SU-DHL-6 (cell line): Measurements from ENCODE around the gene PRR18.

Experiments used
- CTCF ChIP-seq: fragments of 200-600 bp; sonication (generic); IDR thresholded peaks from one replicate; pipeline ENCODE4 v1.5.1; 2017; ENCODE audit warnings: antibody characterized with exemption, mild to moderate bottlenecking, low read length, moderate library complexity; ENCODE audit not compliant: insufficient read depth, poor library complexity, severe bottlenecking
- EZH2phosphoT487 ChIP-seq: fragments of 200-600 bp; sonication (generic), shearing (Covaris generic); conservative IDR thresholded peaks from 2 replicates; pipeline ENCODE4 v1.6.1; 2018; ENCODE audit warnings: mild to moderate bottlenecking, antibody characterized with exemption, low read length, moderate library complexity, mixed read lengths

- no peak for TF ChIP-seq CTCF
- no peak for TF ChIP-seq EZH2phosphoT487
Observed at GRCh38 chr6:166343150-166343487, 34.9 kb upstream of the PRR18 start.
